ENCODE data around the gene NRXN3.

The NRXN3 gene

DNA sequence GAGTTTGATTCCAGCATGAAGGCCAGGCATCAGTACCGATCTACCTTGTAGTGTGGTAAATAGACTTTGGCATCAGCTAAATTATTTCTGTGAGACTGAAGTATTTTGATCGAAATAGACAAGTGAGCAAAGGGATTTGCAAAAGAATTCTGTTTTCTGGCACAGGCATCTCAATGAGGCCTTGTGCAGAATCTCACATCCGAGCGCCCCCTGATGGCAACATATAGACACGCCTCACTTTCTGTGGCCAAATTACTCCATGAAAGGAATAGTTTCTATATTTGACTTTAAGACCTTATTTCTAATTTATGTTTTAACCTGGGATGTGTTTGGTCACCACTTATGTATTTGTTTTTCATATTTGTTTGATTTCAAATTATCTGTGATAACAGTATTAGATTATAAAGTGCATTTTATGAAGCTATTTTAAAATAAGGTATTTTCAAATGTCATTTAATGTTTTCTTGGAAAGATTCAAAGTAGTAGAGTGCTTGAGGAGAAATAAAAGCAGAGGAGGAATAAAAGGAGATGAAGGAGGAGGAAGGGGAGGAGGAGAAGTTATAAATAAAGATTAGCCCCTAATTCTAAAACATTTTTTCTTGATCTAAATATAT, 731.9 kb downstream of the NRXN3 start:
- DNase-seq, result peak in 37 of 51 donors; percentile 0 to 74 (median 32)

DNA sequence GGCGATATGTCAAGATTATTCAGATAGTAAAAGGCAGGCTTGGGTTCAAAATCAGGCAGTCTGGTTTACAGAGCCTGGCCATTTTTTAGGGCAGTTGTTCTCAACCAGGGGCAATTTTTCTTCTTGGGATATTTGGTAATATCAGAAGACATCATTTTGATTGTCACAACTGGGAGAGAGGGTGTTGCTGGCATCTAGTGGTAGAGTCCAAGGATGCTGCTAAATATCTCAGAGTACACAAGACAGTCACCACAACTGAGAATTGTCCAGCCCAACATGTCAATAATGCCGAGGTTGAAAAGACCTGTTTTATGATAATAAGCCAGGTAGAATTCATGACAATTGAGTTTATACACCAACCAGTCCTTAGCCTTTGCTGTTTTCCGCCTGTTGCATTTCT, 733.9 kb downstream of the NRXN3 start:
- DNase-seq, result peak in 1 of 51 donors; percentile 1

DNA sequence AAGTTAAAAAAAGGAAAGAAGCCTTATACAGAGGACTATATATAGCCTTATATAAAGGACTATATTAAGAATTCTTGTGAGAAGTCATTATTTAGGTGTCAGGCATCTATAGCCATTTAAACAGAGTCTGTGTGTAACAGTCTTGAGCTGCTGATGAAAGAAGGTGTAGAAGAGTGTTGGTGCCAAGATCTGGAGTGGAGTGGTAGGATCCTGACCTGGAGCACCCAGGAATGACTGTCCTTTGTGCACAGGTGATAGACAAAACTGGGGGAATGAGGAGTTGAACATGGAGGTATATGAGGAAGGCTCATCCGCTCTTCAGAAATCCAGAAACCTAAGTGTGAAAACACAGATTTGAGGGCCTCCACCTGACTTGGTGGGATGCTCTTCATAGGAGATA, 747.3 kb downstream of the NRXN3 start:
- no peak for DNase-seq

DNA sequence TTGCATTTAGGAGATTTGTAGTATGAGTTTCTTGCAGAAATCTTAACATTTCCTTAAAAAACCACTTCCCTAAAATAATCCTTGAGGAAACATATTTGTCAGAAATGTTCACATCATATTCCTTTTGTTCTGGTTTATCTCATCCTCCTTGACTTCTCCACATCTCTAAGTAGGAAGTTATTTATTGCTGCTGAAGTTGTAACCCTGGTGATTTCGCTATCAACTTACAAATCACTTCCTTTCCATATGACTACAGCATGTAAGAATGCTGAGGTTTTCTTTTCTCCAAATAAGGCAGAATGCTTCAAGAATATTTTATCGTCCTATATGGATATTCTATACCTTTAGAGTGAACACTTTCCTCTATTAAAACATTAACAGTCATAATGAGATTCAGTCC, 751.7 kb downstream of the NRXN3 start:
- no peak for DNase-seq

DNA sequence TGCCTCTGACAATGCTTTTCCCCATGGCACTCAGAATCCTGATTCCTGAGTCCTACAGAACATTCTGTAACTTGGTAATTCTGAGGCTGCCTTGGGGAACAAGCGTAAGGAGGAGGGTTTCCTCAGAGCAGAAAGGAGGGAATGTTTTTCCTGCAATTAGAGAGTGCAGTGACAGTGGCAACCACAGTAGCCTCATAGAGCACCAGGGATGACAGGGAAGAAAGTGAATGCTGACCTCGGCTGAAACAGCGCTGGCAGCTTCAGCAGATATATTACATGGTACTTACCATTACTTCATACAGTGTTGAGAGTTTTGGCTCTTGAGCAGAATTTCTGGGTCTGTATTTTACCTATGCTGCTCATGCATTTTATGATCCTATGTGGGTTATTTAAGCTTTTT, 757.1 kb downstream of the NRXN3 start:
- no peak for DNase-seq

DNA sequence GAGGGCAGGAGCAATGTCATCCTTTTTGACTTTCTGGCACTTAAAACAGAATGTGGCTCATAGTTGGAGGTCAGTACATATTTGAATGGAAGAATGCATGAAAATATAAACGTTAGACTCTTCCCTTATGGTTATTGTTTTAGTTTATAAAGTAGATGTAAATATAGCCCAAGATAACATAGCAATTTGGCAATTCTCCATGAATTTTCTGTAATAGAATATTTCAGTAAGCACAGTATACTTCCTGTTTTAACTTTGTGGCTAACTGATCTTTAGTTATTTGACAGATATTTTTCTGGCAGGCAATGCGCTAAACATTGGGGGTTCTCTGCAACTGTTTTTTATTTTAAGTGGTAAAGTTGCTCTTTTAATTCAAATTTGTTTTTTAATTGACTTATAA, 763.0 kb downstream of the NRXN3 start:
- DNase-seq, result no peak

DNA sequence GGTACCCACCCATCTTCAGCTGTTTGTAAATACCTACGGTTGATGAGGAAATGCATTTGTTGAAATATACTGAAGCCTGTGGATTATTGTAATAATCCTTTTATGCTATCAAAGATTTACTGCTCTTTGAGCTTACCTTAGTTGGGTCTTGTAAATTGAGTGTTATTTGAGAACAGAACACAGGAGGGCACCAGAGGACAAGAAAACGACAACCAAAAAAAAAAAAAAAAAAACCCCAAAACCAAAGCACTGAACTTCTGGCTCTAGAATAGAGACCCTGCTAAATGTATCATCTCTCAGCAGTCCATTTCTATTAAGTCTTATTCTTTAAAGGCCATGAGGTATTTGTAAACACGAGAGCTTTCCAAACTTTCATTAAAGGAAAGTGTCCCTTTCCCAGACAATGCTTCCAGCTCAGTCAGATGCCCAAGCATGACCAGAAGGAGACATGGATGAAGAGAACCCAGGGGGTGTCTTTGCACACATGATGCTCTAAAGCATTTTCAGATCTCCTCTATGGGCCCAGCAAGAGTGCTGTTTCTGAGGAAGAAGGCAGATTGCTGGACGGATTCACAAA, 763.9 kb downstream of the NRXN3 start:
- DNase-seq, result peak in 3 of 51 donors; percentile 1 to 17 (median 2)

DNA sequence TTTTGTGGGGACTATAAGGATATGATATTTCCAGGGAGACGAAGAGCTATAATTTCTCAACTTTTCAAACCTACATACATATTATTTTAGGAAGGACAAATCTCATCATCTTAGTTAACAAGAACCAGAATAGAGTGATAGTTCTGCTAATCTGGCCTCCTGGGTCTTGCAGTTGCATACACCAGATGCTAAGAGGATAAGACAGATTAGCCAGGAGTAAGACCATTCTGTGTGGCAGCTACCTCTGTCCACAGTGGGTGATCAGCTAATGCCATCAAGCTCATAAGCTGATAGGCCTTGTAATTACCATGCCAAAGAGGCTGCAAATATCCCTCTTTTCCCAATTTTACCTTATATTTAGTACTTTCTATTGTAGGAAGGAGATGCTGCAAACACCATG, 776.8 kb downstream of the NRXN3 start:
- DNase-seq, result no peak

DNA sequence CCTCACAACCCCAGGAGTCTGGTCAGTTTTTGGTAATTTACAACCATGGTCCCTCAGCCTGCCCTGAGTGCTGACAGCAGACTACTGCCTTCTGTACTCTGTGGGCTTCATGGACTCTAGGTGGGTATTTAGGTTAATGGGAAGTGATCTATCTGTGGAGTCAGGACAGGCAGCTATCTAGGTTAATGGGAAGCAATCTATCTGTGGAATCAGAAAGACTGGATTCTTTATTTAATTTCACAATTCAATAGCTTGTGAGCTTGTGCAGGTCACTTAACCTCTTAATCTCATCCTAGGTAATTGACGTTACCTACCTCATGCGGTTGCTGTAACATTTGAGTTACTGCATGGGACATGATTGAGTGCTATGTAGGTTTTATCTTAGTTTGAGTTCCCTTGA, 777.5 kb downstream of the NRXN3 start:
- DNase-seq, result no peak

DNA sequence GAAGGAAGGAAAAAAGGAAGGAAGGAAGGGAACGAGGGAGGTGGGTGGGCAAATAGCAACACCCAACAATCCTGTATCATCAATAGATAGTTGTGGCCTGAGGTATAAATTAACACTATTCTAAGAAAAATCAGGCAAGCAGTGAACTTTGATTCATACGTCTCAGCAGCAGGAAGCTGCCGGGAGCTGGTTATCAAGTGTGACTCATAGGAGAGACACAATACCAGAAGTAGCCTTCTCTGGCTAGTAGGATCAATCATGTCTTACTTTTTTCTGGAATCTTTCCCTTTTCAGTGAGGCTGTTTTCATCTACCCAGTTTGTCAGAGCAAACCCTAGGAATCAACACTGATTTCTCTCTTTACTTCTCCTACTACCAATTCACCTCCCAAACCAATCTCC, 780.5 kb downstream of the NRXN3 start:
- DNase-seq, result no peak

DNA sequence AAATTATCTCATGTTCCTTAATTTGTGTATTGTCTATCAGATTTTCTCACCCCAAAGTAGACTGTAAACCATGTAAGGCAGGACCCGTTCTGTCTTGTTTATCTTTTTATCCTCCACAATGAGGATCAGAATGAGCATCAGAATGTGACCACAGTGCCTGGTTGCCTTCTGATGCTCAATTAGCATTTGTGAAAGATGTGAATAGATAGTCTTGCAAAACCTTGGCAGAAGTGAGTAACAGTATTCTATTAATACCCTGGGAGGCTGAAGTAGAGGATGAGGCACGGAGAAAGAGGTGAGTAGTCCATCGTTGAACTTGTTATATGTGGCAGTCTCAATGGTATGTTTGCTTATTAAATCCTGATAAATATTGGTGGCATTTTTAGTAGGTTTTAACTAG, 781.4 kb downstream of the NRXN3 start:
- no peak for DNase-seq

DNA sequence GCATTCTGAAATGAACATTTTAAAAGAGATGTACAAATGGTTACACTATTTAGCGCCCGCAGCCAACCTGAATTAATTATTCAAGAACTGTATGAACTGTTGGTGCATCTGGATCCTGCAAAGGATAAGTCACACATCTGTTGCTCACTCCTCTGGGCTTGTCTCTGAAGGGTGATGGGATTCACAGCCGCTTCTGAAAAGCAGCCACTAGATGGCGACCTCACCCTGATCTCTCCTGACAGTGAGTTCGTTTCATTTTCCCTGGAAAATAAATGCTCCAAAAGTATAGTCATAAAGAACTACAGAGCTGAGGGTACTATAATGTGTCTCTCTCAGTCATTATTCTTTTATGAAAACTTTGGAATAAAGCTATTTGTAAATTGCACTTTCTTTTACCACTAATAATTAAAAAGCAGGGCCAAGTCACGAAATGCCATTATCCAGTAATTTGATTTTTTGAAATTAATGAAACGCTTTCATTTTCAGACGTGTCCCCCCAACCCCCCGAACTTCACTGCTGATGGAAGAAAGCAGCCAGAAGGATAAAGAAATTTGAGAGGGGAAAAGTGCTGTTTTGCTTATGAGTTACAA, 789.6 kb downstream of the NRXN3 start:
- peak in 42 of 51 donors; percentile 2 to 82 (median 48) for DNase-seq

DNA sequence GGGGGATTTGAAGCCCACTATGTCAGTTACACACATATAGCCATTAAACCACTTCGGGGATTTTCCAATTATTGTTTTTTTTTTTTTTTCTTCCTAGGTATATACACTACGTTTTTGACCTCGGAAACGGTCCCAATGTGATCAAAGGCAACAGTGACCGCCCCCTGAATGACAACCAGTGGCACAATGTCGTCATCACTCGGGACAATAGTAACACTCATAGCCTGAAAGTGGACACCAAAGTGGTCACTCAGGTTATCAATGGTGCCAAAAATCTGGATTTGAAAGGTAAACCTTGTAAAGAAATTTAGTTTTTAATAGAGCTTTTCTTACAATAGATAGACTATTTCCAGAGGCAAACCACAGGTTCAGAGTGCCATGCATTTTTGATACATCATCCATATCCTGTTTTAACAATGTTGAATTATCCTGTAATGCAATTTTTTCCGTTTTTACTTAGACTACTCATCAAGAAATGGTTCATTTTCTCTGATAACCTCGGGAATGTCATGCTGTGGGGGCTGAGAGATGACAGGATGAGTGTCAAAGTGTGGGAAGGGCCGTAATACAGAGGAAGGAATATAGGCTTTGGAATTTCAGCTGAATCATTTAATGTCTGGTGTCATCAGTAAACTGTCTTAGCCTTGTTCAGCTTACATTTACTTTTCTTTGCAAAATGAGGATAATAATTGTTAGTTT, 797.1 kb downstream of the NRXN3 start:
- no peak for DNase-seq

DNA sequence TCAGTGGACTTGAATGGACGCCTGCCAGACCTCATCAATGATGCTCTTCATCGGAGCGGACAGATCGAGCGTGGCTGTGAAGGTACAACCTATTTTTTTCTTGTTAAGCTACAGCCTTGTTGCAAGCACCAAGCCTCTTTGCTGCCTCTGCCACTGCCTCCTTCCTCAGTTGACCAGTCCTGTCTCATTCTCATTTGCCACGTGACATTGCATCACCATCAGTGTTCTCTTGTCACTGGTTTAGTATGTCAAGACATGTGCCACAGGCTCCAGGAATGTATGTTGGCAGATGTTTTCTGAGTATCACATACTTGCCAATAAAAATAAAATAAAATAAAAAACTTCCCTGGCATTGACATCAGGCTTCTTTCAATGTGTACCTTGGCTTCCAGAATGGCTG, 798.1 kb downstream of the NRXN3 start:
- DNase-seq, result no peak

DNA sequence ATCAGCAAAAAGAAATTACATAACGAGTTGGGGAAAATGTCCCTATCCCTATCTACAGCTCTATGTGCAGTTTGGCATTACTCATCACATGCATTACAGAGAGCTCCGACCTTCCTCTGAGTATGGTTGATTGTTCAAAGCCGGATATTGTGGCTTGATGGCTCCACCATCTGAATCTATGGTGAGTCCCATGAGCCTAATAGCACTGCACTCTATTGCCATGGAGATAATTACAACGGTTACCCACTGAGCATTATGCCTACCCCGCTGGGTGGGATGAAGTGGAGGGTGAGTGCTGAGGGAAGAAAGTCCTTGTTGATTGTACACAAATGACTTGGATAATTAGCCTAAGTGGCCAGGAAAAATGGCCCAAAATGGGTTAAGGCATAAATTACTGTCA, 800.5 kb downstream of the NRXN3 start:
- DNase-seq, result no peak

DNA sequence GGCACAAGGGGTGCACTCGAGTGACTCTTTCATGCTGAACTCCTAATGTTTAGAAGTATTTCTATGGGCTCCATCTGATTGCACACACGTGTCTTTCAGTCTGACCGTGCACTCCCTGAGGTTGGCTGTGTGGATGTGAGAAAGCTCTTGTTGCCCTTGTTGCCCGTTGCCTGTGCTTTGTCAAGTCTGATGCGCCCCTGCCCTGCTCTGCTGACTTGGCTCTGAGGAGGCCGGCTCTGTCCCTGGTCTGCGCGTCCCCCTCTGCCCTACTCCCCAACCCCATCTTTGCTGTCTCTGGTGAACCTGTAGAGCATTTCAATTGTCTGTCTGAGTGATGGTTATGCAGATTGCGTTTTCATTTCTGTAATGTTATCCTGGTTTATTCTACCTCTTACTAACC, 802.3 kb downstream of the NRXN3 start:
- DNase-seq, result no peak

DNA sequence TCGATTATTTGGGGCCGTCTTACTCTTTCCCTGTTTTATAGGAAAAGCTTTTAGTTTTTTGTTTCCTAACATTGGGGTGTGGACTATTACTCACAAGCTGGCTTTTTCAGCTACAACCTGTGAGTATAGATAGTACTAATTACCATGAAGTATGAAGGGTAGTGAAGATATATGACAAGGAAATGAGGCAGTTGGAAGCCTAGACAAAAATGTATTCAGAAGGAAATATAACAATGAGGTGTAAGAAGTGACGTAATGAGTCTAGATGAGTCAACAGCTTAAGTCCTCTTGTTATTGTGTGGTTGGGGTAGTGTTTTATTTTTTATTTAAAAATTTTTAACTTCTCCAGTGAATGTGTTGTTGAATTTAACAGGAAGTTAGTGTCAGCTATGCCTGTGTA, 804.5 kb downstream of the NRXN3 start:
- DNase-seq, result no peak

DNA sequence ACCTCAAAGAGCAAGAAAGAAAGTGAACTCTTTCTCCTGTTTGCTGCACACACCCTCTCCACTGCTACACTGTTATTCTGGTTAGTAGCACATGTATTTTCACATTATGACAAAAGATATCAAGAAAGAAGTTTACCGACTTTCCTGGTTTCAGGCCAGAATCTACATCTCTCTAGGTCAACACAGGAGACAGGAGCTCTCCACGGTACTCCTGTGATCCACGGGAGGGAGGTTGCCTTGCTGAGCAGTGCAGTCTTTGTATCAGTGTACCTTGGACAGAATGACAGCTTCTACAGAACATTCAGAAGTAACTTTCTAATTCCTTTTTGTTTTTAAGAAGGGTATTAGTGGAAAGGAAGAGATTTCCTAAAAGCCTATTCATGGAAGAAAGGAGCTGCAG, 805.6 kb downstream of the NRXN3 start:
- no peak for DNase-seq

DNA sequence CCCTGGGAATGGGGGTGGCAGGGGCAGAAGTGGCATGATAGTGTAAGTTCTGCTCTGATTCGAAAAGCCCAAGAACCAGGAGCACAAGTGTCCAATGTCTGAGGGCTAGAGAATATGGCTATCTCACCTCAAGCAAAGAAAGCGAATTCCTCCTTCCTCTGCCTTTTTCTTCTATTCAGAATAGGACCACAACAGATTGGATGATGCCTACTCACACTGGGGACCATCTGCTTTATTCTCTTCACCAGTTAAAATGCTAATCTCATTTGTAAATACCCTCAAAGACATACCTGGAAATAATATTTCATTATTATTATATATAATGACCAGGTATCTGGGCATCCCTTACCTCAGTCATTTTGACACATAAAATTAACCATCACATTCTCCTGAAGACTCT, 808.7 kb downstream of the NRXN3 start:
- no peak for DNase-seq

DNA sequence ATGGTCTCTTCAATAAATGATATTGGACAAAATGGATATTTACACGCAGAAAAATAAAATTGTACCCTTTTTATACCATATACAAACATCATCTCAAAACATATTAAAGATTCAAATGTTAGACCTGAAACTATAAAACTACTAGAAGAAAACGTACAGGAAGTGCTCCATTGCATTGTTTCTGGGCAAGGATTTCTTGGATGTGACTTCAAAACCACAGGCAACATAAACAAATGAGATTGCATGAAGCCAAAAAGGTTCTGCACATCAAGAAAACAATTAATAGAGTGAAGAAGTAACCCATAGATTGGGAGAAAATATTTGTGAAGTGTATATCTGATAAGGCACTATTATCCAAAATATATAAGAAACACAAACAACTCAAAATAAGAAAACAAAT, 812.4 kb downstream of the NRXN3 start:
- DNase-seq, result no peak

DNA sequence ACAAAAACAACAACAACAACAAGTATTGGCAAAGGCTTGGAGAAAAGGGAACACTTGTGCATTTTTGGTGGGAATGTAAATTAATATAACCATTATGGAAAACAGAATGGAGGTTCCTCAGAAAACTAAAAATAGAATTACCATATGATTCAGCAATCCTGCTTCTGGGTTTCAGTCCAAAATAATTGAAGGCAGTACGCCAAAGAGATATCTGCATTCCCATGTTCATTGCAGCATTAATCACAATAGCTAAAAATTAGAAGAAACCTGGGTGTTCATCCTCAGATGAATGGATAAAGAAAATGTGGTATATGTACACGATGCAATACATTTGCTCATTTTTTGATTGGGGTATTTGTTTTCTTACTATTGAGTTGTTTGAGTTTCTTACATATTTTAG, 813.0 kb downstream of the NRXN3 start:
- no peak for DNase-seq

DNA sequence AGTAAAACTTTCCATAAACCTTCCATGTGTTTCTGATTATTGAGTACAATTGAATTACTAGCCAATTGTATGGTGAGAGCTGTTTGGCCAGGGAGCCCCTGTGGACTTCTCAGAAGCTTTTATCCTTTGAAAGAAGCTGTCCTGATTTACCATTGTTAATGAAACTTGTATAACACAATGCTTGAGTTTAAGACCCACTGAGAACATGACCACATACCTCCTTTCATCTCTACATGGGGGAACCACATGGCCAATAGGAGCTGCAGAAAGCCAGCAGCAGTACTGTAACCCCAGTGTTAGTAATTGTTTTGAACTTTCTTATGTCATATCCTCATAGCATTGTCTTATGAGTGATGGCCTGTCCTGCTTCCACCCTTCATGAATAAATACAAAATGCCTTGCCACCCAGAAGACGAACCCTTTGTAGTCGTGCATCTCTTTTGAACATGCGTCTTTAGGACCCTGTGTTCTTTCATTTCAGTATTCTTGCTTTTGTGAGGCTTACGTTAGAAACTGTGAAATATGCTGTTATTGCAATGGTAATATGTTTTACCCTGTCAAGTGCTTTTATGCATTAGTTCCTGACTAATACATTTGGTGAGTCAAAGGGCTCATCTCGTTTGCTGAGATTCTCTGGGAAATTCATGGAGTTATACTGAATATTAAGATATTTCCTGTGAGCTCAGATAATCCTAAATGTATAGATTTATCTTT, 815.7 kb downstream of the NRXN3 start:
- DNase-seq, result no peak

Data from hypothalamus (tissue), 51 donors.